ENCODE results near the gene SLC22A1. TPM values are rescaled to one million over a fixed set of nuclear protein-coding genes. Genes with fewer than 3 reads are reported as not detected.

SLC22A1 gene
- total RNA-seq, 5 donors from 2014 or later (not counting 1 experiment from before 2014, with no cell fraction given), result 1.0 to 2.7 (median 2.3) TPM

DNA sequence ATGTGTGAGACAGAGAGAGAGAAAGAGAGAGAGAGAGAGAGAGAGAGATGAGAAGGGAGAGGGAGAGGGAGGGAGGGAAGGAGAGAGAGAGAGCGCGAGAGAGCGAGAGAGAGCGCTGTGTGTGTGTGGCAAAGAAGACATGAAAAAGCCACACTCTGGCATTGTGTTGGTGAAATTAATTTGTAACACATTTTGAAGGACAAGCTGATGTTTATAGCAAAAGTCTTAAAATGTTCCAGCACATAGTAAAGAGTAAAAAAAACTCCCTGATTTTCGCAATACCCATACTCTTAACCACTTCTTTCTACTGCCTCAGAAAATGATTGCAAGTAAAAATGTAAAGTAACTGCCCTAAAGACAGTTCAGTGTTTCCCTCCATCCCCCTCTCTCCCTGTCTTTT lies 56.7 kb downstream of the SLC22A1 start:
- Mint-ChIP-seq H3K27ac (no peak overlapping the region), H3K4me3 (no peak overlapping the region), H3K4me1 (no peaks in the 10 kb centered on the region), H3K27me3 (peaks cover 7 to 21% of the 10 kb centered on the region in 2 donors), H3K36me3 (no peaks in the 10 kb centered on the region), H3K9me3 (no peaks in the 10 kb centered on the region)
- no peak for DNase-seq
- Histone ChIP-seq H3K36me3 (ENCODE audit: control insufficient read depth in 2 of 2, extremely low read depth in 1 of 2, insufficient read depth in 1 of 2, low read length in 1 of 2) (no peaks in the 10 kb centered on the region), H3K4me1 (ENCODE audit: control insufficient read depth in 1 of 2, extremely low read depth in 1 of 2, insufficient read depth in 2 of 2, low read length in 2 of 2) (no peaks in the 10 kb centered on the region), H3K4me3 (ENCODE audit: control insufficient read depth in 1 of 2, extremely low read depth in 1 of 2, low read length in 1 of 2) (no peak overlapping the region), H3K9me3 (no peaks in the 10 kb centered on the region), H3K27me3 (replicated peaks in 1 of 2; ENCODE audit: control insufficient read depth in 2 of 2, extremely low read depth in 1 of 2, insufficient read depth in 2 of 2, low read length in 1 of 2) (peaks cover 0 to 2% of the 10 kb centered on the region in 2 experiments), H3K27ac (ENCODE audit: low read length) (no peak overlapping the region)
- WGBS (ENCODE audit: insufficient coverage), result 70% methylated on average over 2 of the region's 5 CpGs
- no peak for ATAC-seq (replicated peaks in 1 of 4)
- POLR2A ChIA-PET, result interaction anchor here (0.6 kb wide), 2 partner anchors 138 to 235 kb away, joined by 3 to 6 read pairs; no protein-coding TSS in a partner anchor
- CTCF ChIA-PET, result interaction anchor here in 1 of 2 donors (0.6 kb wide), 1 partner anchor 105 kb away, joined by 3 read pairs; no protein-coding TSS in a partner anchor

DNA sequence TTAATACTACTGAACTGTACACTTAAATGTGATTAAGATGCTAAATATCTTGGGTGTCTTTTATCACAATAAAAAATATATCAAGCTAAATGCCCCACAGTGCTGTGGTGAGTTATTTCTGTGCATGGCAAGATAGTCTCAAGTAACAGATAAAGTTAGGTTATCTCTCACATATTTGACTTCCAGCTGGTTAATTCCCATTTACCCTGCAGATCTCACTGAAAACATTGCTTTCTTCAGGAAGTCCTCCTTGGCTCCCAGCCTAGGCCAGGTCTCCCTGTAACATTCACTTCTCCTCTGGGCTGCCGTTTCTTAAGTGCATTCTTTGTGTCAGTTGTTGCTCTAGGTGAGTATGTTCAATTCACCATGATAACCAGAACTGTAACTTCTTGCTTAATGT lies 59.1 kb downstream of the SLC22A1 start:
- Mint-ChIP-seq H3K4me3 (no peak overlapping the region), H3K36me3 (no peaks in the 10 kb centered on the region), H3K27ac (no peak overlapping the region), H3K27me3 (peaks cover 15 to 29% of the 10 kb centered on the region in 2 donors), H3K9me3 (no peaks in the 10 kb centered on the region), H3K4me1 (no peaks in the 10 kb centered on the region)
- Histone ChIP-seq H3K9me3 (no peaks in the 10 kb centered on the region), H3K27ac (ENCODE audit: low read length) (no peak overlapping the region), H3K27me3 (replicated peaks in 1 of 2; ENCODE audit: control insufficient read depth in 2 of 2, extremely low read depth in 1 of 2, insufficient read depth in 2 of 2, low read length in 1 of 2) (peaks cover 0 to 2% of the 10 kb centered on the region in 2 experiments), H3K4me1 (ENCODE audit: control insufficient read depth in 1 of 2, extremely low read depth in 1 of 2, insufficient read depth in 2 of 2, low read length in 2 of 2) (no peaks in the 10 kb centered on the region), H3K36me3 (ENCODE audit: control insufficient read depth in 2 of 2, extremely low read depth in 1 of 2, insufficient read depth in 1 of 2, low read length in 1 of 2) (no peaks in the 10 kb centered on the region), H3K4me3 (ENCODE audit: control insufficient read depth in 1 of 2, extremely low read depth in 1 of 2, low read length in 1 of 2) (no peak overlapping the region)
- CTCF ChIA-PET, result no interaction called here
- POLR2A ChIA-PET, result no interaction called here
- no peak for DNase-seq
- WGBS (ENCODE audit: insufficient coverage), result no CpG with 5 or more reads among the region's 1 CpG
- ATAC-seq (replicated peaks in 1 of 4), result no peak

DNA sequence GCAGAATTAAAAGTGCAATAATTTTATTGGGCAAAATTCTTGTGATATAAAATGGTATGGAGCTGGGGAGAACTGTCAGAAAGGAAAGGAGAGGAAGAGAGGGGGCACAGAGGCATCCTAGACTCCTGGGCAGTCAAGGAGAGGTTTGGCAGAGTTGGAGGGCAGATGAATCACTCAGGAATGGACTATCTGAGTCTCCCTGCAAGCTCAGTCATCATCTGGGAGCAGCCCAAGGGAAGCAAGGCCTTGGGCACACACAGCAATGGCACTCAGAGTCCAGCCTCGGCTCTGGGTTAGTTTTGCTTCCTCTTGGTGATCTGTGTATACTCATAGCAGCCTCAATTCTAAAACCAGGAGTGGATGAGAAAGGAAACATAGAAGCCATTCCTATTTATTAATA lies 67.2 kb downstream of the SLC22A1 start:
- DNase-seq, result no peak
- ATAC-seq (replicated peaks in 1 of 4), result no peak
- Histone ChIP-seq H3K36me3 (ENCODE audit: control insufficient read depth in 2 of 2, extremely low read depth in 1 of 2, insufficient read depth in 1 of 2, low read length in 1 of 2) (no peaks in the 10 kb centered on the region), H3K27me3 (replicated peaks in 1 of 2; ENCODE audit: control insufficient read depth in 2 of 2, extremely low read depth in 1 of 2, insufficient read depth in 2 of 2, low read length in 1 of 2) (peaks cover 0 to 15% of the 10 kb centered on the region in 2 experiments), H3K27ac (ENCODE audit: low read length) (no peak overlapping the region), H3K4me3 (ENCODE audit: control insufficient read depth in 1 of 2, extremely low read depth in 1 of 2, low read length in 1 of 2) (no peak overlapping the region), H3K9me3 (no peaks in the 10 kb centered on the region), H3K4me1 (ENCODE audit: control insufficient read depth in 1 of 2, extremely low read depth in 1 of 2, insufficient read depth in 2 of 2, low read length in 2 of 2) (no peaks in the 10 kb centered on the region)
- Mint-ChIP-seq H3K27ac (no peak overlapping the region), H3K4me3 (no peak overlapping the region), H3K36me3 (peaks cover 3% of the 10 kb centered on the region), H3K9me3 (peaks cover 4 to 27% (median 15%) of the 10 kb centered on the region in 3 donors), H3K4me1 (no peaks in the 10 kb centered on the region), H3K27me3 (peaks cover 8 to 11% of the 10 kb centered on the region in 2 donors)
- CTCF ChIA-PET, result no interaction called here
- POLR2A ChIA-PET, result interaction anchor here in 1 of 2 donors (0.6 kb wide), 1 partner anchor 15 kb away, joined by 3 read pairs; no protein-coding TSS in a partner anchor
- no CpG with 5 or more reads among the region's 1 CpG for WGBS (ENCODE audit: insufficient coverage)

DNA sequence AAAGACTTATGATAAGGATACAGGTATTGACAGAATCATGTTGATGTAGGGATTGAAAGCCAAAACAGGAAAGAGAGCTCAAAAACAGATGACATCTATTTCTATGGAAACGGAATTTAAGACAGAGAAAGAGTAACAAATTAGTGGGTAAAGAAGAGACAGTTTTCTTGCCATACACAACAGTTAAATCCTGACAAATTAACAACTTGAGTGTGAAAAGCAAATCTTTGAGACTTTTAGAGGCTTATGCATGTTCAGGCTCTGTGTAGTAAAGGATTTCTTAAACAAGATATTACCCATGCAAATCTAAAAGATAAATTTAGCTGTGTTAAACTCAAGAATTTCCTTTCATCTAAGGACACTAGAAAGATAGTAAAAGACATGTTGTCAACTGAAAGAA lies 68.5 kb downstream of the SLC22A1 start:
- no peak for DNase-seq
- peaks cover 4 to 39% (median 25%) of the 10 kb centered on the region in 3 donors for H3K9me3 Mint-ChIP-seq
- ChIA-PET POLR2A (no interaction called here), CTCF (no interaction called here)
- no CpG with 5 or more reads among the region's 1 CpG for WGBS (ENCODE audit: insufficient coverage)
- ATAC-seq (replicated peaks in 1 of 4), result no peak
- peaks cover 3 to 5% of the 10 kb centered on the region in 2 donors for H3K27me3 Mint-ChIP-seq
- H3K36me3 Mint-ChIP-seq, result peaks cover 3% of the 10 kb centered on the region
- peaks cover 0 to 15% of the 10 kb centered on the region in 2 experiments for H3K27me3 ChIP-seq (replicated peaks in 1 of 2; ENCODE audit: control insufficient read depth in 2 of 2, extremely low read depth in 1 of 2, insufficient read depth in 2 of 2, low read length in 1 of 2)
- H3K27ac Mint-ChIP-seq, result no peak overlapping the region
- no peaks in the 10 kb centered on the region for H3K4me1 ChIP-seq (ENCODE audit: control insufficient read depth in 1 of 2, extremely low read depth in 1 of 2, insufficient read depth in 2 of 2, low read length in 2 of 2)
- no peaks in the 10 kb centered on the region for H3K9me3 ChIP-seq
- H3K4me3 Mint-ChIP-seq, result no peak overlapping the region
- no peaks in the 10 kb centered on the region for H3K36me3 ChIP-seq (ENCODE audit: control insufficient read depth in 2 of 2, extremely low read depth in 1 of 2, insufficient read depth in 1 of 2, low read length in 1 of 2)
- H3K4me1 Mint-ChIP-seq, result no peaks in the 10 kb centered on the region
- no peak overlapping the region for H3K4me3 ChIP-seq (ENCODE audit: control insufficient read depth in 1 of 2, extremely low read depth in 1 of 2, low read length in 1 of 2)
- H3K27ac ChIP-seq (ENCODE audit: low read length), result no peak overlapping the region

DNA sequence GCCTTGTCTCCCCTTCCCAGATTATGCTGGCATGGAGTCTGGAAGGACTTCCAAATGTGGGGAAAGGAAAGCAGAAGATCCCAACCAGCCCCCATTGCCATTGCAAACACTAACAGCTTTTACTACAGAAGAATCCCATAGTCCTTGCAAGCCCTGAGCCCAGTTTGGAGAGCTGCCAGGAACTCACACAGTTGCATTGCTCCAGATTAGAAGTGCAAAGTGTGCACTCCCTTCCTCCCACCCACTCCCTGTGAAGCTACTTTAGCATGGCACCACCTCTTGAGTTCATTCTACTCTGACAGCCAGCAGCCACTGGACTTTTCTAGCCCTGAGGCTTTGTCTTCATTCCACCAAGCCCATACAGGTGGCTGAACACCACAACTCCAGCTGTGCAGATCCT lies 69.4 kb downstream of the SLC22A1 start:
- ChIA-PET POLR2A (interaction anchor here in 1 of 2 donors (0.6 kb wide), 1 partner anchor 64 kb away, joined by 3 read pairs; no protein-coding TSS in a partner anchor), CTCF (no interaction called here)
- Mint-ChIP-seq H3K9me3 (peaks cover 4 to 45% (median 25%) of the 10 kb centered on the region in 3 donors), H3K4me1 (no peaks in the 10 kb centered on the region), H3K27ac (no peak overlapping the region), H3K4me3 (no peak overlapping the region), H3K27me3 (peaks cover 3 to 5% of the 10 kb centered on the region in 2 donors), H3K36me3 (peaks cover 3% of the 10 kb centered on the region)
- peaks cover 0 to 15% of the 10 kb centered on the region in 2 experiments for H3K27me3 ChIP-seq (replicated peaks in 1 of 2; ENCODE audit: control insufficient read depth in 2 of 2, extremely low read depth in 1 of 2, insufficient read depth in 2 of 2, low read length in 1 of 2)
- no peak for ATAC-seq (replicated peaks in 1 of 4)
- H3K36me3 ChIP-seq (ENCODE audit: control insufficient read depth in 2 of 2, extremely low read depth in 1 of 2, insufficient read depth in 1 of 2, low read length in 1 of 2), result no peaks in the 10 kb centered on the region
- no peak overlapping the region for H3K27ac ChIP-seq (ENCODE audit: low read length)
- no peak for DNase-seq
- H3K4me1 ChIP-seq (ENCODE audit: control insufficient read depth in 1 of 2, extremely low read depth in 1 of 2, insufficient read depth in 2 of 2, low read length in 2 of 2), result no peaks in the 10 kb centered on the region
- no peaks in the 10 kb centered on the region for H3K9me3 ChIP-seq
- H3K4me3 ChIP-seq (ENCODE audit: control insufficient read depth in 1 of 2, extremely low read depth in 1 of 2, low read length in 1 of 2), result no peak overlapping the region

DNA sequence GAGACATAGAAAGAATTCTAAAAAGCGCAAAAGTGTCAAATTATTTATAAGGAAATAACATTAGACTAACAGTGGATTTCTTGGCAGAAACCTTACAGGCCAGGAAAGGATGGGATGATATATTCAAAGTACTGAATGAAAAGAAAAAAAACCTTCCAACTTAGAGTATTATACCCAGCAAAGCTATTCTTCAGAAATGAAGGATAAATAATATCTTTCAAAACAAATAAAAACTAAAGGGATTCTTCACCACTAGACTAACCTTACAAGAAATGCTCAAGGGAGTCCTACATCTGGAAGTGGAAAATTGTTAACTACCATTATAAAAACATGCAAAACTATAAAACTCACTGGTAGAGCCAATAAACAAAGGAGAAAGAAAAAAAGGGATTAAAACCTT lies 71.2 kb downstream of the SLC22A1 start:
- Histone ChIP-seq H3K4me3 (ENCODE audit: control insufficient read depth in 1 of 2, extremely low read depth in 1 of 2, low read length in 1 of 2) (no peak overlapping the region), H3K27ac (ENCODE audit: low read length) (no peak overlapping the region), H3K9me3 (no peaks in the 10 kb centered on the region), H3K4me1 (ENCODE audit: control insufficient read depth in 1 of 2, extremely low read depth in 1 of 2, insufficient read depth in 2 of 2, low read length in 2 of 2) (no peaks in the 10 kb centered on the region), H3K27me3 (replicated peaks in 1 of 2; ENCODE audit: control insufficient read depth in 2 of 2, extremely low read depth in 1 of 2, insufficient read depth in 2 of 2, low read length in 1 of 2) (peaks cover 0 to 15% of the 10 kb centered on the region in 2 experiments), H3K36me3 (ENCODE audit: control insufficient read depth in 2 of 2, extremely low read depth in 1 of 2, insufficient read depth in 1 of 2, low read length in 1 of 2) (no peaks in the 10 kb centered on the region)
- H3K36me3 Mint-ChIP-seq, result peaks cover 3% of the 10 kb centered on the region
- H3K9me3 Mint-ChIP-seq, result peaks cover 9 to 57% (median 31%) of the 10 kb centered on the region in 3 donors
- WGBS (ENCODE audit: insufficient coverage), result no CpG with 5 or more reads among the region's 1 CpG
- POLR2A ChIA-PET, result no interaction called here
- no peak overlapping the region for H3K4me3 Mint-ChIP-seq
- peaks cover 4 to 8% of the 10 kb centered on the region in 2 donors for H3K27me3 Mint-ChIP-seq
- no peaks in the 10 kb centered on the region for H3K4me1 Mint-ChIP-seq
- CTCF ChIA-PET, result no interaction called here
- H3K27ac Mint-ChIP-seq, result no peak overlapping the region
- ATAC-seq (replicated peaks in 1 of 4) (no peak), DNase-seq (no peak)

DNA sequence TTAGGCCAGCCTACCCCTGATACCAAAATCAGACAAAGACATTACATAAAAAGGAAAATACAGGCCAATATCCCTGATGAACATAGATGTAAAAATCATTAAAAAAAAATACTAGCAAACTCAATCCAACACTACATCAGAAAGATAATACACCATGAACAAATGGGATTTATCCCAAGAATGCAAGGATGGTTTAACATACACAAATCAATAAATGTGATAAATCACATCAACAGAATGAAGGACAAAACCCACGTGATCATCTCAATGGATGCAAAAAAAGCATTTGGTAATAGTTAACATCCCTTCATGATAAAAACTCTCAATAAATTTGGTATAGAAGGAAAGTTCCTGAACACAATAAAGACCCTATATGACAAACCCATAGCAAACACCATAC lies 73.2 kb downstream of the SLC22A1 start:
- Mint-ChIP-seq H3K27ac (no peak overlapping the region), H3K4me1 (no peaks in the 10 kb centered on the region), H3K36me3 (peaks cover 3% of the 10 kb centered on the region), H3K27me3 (peaks cover 5 to 8% of the 10 kb centered on the region in 2 donors), H3K4me3 (no peak overlapping the region), H3K9me3 (peaks cover 9 to 57% (median 31%) of the 10 kb centered on the region in 3 donors)
- Histone ChIP-seq H3K27ac (ENCODE audit: low read length) (no peak overlapping the region), H3K4me3 (ENCODE audit: control insufficient read depth in 1 of 2, extremely low read depth in 1 of 2, low read length in 1 of 2) (no peak overlapping the region), H3K9me3 (no peaks in the 10 kb centered on the region), H3K4me1 (ENCODE audit: control insufficient read depth in 1 of 2, extremely low read depth in 1 of 2, insufficient read depth in 2 of 2, low read length in 2 of 2) (no peaks in the 10 kb centered on the region), H3K27me3 (replicated peaks in 1 of 2; ENCODE audit: control insufficient read depth in 2 of 2, extremely low read depth in 1 of 2, insufficient read depth in 2 of 2, low read length in 1 of 2) (peaks cover 0 to 13% of the 10 kb centered on the region in 2 experiments), H3K36me3 (ENCODE audit: control insufficient read depth in 2 of 2, extremely low read depth in 1 of 2, insufficient read depth in 1 of 2, low read length in 1 of 2) (no peaks in the 10 kb centered on the region)
- no peak for ATAC-seq (replicated peaks in 1 of 4)
- no CpG with 5 or more reads among the region's 1 CpG for WGBS (ENCODE audit: insufficient coverage)
- ChIA-PET CTCF (no interaction called here), POLR2A (no interaction called here)
- no peak for DNase-seq
